ENCODE measurements around the gene CXCL3.

GRCh38 chr4:74032064-74032463, 6.4 kb downstream of the CXCL3 start:
- TF ChIP-seq YY1 (IDR thresholded peaks at IDR 0.05; ENCODE audit: extremely low read depth, insufficient replicate concordance, low read depth, low read length) = no peak
- no peak for TF ChIP-seq POLR2A (IDR thresholded peaks at IDR 0.05; ENCODE audit: borderline replicate concordance, extremely low read depth, insufficient read depth, insufficient read length)
- TF ChIP-seq MAX (IDR thresholded peaks at IDR 0.05) = no peak
- no peak for TF ChIP-seq CTCF (IDR thresholded peaks at IDR 0.05 in 2 of 3, conservative IDR thresholded peaks at IDR 0.05 in 1 of 3; ENCODE audit: borderline replicate concordance in 1 of 3, insufficient read depth in 1 of 3, low read depth in 2 of 3, low read length in 2 of 3)
- TF ChIP-seq ELF1 (IDR thresholded peaks at IDR 0.05; ENCODE audit: borderline replicate concordance, low read depth) = no peak

Data from HCT116 (cell line).